ENCODE data around the gene CNTNAP1.

GRCh38 chr17:42659079-42659931, 23.0 kb upstream of the CNTNAP1 start, which contains the start of gene TUBG2:
- TF ChIP-seq REST (IDR thresholded peaks at IDR 0.05; ENCODE audit: insufficient replicate concordance, low read depth) = no peak
- TF ChIP-seq CTCF (IDR thresholded peaks at IDR 0.05; ENCODE audit: insufficient read depth, low read length) = no peak
- no peak for TF ChIP-seq GABPA (IDR thresholded peaks at IDR 0.05; ENCODE audit: low read depth)
